Neural progenitor cell (in vitro differentiated cells): Measurements from ENCODE around the gene LY6G6F. TPM values are rescaled to one million over a fixed set of nuclear protein-coding genes. Genes with fewer than 3 reads are reported as not detected.
A peak's percentile ranks its signal among the peaks of the same experiment; 100 is the strongest.
"Not testable (repeated sequence)": the region's sequence is repeated elsewhere in the genome, so short reads cannot be mapped to it uniquely, and the experiment has no call there.

Source experiments
- DNase-seq: peaks from one replicate; pipeline ENCODE4 v3.0.0-alpha.2; 2016; ENCODE audit warnings: low spot score
- H2AFZ ChIP-seq: fragments of 200-600 bp; sonication (generic); replicated peaks from 2 replicates; pipeline ENCODE4 v1.6.1; 2016; ENCODE audit warnings: antibody characterized with exemption
- H3F3A ChIP-seq: fragments of 200-600 bp; sonication (generic); 2 replicates; pipeline ENCODE4 v1.6.1; 2016; ENCODE audit warnings: antibody characterized with exemption, low read depth
- H3K27ac ChIP-seq: fragments of 200-600 bp; sonication (generic); 2 replicates; pipeline ENCODE4 v1.5.1; 2016; ENCODE audit warnings: mild to moderate bottlenecking
- H3K27me3 ChIP-seq: fragments of 200-600 bp; sonication (generic); 2 replicates; pipeline ENCODE4 v1.6.1; 2016; ENCODE audit warnings: mild to moderate bottlenecking, moderate library complexity
- H3K36me3 ChIP-seq: fragments of 200-600 bp; sonication (generic); 2 replicates; pipeline ENCODE4 v1.5.1; 2016
- H3K4me1 ChIP-seq: fragments of 200-600 bp; sonication (generic); 2 replicates; pipeline ENCODE4 v1.6.1; 2016; ENCODE audit warnings: mixed run types
- H3K4me2 ChIP-seq: fragments of 200-600 bp; sonication (generic); 2 replicates; pipeline ENCODE4 v1.6.1; 2016
- H3K4me3 ChIP-seq: fragments of 200-600 bp; sonication (generic); 2 replicates; pipeline ENCODE4 v1.5.1; 2016
- H3K79me2 ChIP-seq: fragments of 200-600 bp; sonication (generic); 2 replicates; pipeline ENCODE4 v1.6.1; 2016; ENCODE audit warnings: low read depth
- H3K9ac ChIP-seq: fragments of 200-600 bp; sonication (generic); 2 replicates; pipeline ENCODE4 v1.6.1; 2016
- H3K9me3 ChIP-seq: fragments of 200-600 bp; sonication (generic); 2 replicates; pipeline ENCODE4 v1.5.1; 2016; ENCODE audit warnings: low read depth
- H4K20me1 ChIP-seq: fragments of 200-600 bp; sonication (generic); 2 replicates; pipeline ENCODE4 v1.6.1; 2016; ENCODE audit warnings: low read depth
- H3K27ac Mint-ChIP-seq: 3 replicates; pipeline ENCODE4 v1.8.0; 2021; ENCODE audit warnings: mixed read lengths
- H3K27me3 Mint-ChIP-seq: 2 replicates; pipeline ENCODE4 v1.8.0; 2022; ENCODE audit warnings: low read depth, mild to moderate bottlenecking, inconsistent platforms, moderate library complexity, mixed read lengths; ENCODE audit not compliant: insufficient read depth
- H3K36me3 Mint-ChIP-seq: 3 replicates; pipeline ENCODE4 v1.8.0; 2021; ENCODE audit warnings: mixed read lengths
- H3K4me1 Mint-ChIP-seq: 3 replicates; pipeline ENCODE4 v1.8.0; 2021; ENCODE audit warnings: mixed read lengths
- H3K4me3 Mint-ChIP-seq: 3 replicates; pipeline ENCODE4 v1.8.0; 2021; ENCODE audit warnings: mild to moderate bottlenecking, moderate library complexity, mixed read lengths
- H3K9me3 Mint-ChIP-seq: 3 replicates; pipeline ENCODE4 v1.8.0; 2020; ENCODE audit warnings: mixed read lengths
- EZH2 ChIP-seq: fragments of 200-600 bp; sonication (generic); IDR thresholded peaks from 2 replicates; pipeline ENCODE4 v1.6.1; 2017; ENCODE audit warnings: antibody characterized with exemption, mild to moderate bottlenecking, moderate library complexity
- EZH2phosphoT487 ChIP-seq: fragments of 200-600 bp; sonication (generic); IDR thresholded peaks from 2 replicates; pipeline ENCODE4 v1.6.1; 2017; ENCODE audit warnings: antibody characterized with exemption
- total RNA-seq: library from RNA; depleted of rRNA; stranded (reverse); fragments of >200 nt; gene quantifications from 2 replicates; pipeline ENCODE4 v1.2.3, GENCODE V29; 2015; ENCODE audit warnings: low replicate concordance
- TF ChIP-seq, protein P1 (sequence below): fragments of 200-600 bp; sonication (generic); IDR thresholded peaks from 2 replicates; pipeline ENCODE4 v1.5.1; 2017; ENCODE audit warnings: antibody characterized with exemption, mild to moderate bottlenecking

LY6G6F gene
- total RNA-seq, 1 donor from 2014 or later: not detected

DNA sequence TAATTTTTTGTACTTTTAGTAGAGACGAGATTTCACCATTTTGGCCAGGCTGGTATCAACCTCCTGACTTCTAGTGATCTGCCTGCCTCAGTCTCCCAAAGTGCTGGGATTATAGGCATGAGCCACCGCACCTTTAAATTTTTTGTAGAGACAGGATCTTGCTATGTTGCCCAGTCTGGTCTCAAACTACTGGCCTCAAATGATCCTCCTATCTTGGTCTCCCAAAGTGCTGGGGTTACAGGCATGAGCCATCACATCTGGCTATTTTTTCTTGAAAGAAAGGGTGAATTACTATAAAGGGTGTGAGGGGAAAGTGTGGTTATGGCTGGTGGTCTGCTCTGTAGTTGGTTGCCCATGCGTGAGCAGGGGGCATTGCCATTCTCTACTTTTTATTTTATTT, 1.6 kb downstream of the LY6G6F start:
- H3K9ac ChIP-seq: no peak overlapping the region
- no peak for DNase-seq
- no peak overlapping the region for H2AFZ ChIP-seq
- no peaks in the 10 kb centered on the region for H3K79me2 ChIP-seq
- Mint-ChIP-seq H3K27me3 (peaks cover 14% of the 10 kb centered on the region), H3K4me3 (no peak overlapping the region), H3K9me3 (no peaks in the 10 kb centered on the region), H3K27ac (no peak overlapping the region), H3K4me1 (peaks cover 25% of the 10 kb centered on the region), H3K36me3 (no peaks in the 10 kb centered on the region)
- H3K4me3 ChIP-seq: no peak overlapping the region
- no peak overlapping the region for H3K27ac ChIP-seq
- H3K36me3 ChIP-seq: no peaks in the 10 kb centered on the region
- H3F3A ChIP-seq: peaks cover 1% of the 10 kb centered on the region
- no peaks in the 10 kb centered on the region for H4K20me1 ChIP-seq
- no peaks in the 10 kb centered on the region for H3K27me3 ChIP-seq
- H3K9me3 ChIP-seq: no peaks in the 10 kb centered on the region
- H3K4me1 ChIP-seq: peaks cover 3% of the 10 kb centered on the region
- no peak overlapping the region for H3K4me2 ChIP-seq
- TF ChIP-seq EZH2phosphoT487 (no peak), EZH2 (no peak)
- TF ChIP-seq, protein P1, sequence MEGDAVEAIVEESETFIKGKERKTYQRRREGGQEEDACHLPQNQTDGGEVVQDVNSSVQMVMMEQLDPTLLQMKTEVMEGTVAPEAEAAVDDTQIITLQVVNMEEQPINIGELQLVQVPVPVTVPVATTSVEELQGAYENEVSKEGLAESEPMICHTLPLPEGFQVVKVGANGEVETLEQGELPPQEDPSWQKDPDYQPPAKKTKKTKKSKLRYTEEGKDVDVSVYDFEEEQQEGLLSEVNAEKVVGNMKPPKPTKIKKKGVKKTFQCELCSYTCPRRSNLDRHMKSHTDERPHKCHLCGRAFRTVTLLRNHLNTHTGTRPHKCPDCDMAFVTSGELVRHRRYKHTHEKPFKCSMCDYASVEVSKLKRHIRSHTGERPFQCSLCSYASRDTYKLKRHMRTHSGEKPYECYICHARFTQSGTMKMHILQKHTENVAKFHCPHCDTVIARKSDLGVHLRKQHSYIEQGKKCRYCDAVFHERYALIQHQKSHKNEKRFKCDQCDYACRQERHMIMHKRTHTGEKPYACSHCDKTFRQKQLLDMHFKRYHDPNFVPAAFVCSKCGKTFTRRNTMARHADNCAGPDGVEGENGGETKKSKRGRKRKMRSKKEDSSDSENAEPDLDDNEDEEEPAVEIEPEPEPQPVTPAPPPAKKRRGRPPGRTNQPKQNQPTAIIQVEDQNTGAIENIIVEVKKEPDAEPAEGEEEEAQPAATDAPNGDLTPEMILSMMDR: no peak

DNA sequence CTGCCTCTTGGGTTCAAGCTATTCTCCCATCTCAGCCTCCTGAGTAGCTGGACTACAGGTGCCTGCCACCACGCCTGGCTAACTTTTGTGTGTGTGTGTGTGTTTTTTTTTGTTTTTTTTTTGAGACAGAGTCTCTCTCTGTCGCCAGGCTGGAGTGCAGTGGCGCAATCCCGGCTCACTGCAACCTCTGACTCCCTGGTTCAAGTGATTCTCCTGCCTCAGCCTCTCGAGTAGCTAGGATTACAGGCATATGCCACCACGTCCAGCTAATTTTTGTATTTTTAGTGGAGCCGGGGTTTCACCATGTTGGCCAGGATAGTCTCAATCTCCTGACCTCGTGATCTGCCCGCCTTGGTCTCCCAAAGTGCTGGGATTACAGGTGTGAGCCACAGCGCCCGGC, 2.5 kb downstream of the LY6G6F start:
- Histone ChIP-seq H3F3A (peaks cover 11% of the 10 kb centered on the region), H3K4me1 (peaks cover 12% of the 10 kb centered on the region)
- H3K9me3 ChIP-seq, H2AFZ ChIP-seq, H3K4me3 ChIP-seq, H3K9me3 Mint-ChIP-seq, H3K9ac ChIP-seq, H3K27ac ChIP-seq, H3K27me3 ChIP-seq, H3K4me3 Mint-ChIP-seq, H3K79me2 ChIP-seq, H3K4me2 ChIP-seq, H3K27ac Mint-ChIP-seq, H3K36me3 Mint-ChIP-seq, DNase-seq, H4K20me1 ChIP-seq, H3K36me3 ChIP-seq: not testable (repeated sequence)
- Mint-ChIP-seq H3K27me3 (peaks cover 17% of the 10 kb centered on the region), H3K4me1 (peaks cover 32% of the 10 kb centered on the region)

DNA sequence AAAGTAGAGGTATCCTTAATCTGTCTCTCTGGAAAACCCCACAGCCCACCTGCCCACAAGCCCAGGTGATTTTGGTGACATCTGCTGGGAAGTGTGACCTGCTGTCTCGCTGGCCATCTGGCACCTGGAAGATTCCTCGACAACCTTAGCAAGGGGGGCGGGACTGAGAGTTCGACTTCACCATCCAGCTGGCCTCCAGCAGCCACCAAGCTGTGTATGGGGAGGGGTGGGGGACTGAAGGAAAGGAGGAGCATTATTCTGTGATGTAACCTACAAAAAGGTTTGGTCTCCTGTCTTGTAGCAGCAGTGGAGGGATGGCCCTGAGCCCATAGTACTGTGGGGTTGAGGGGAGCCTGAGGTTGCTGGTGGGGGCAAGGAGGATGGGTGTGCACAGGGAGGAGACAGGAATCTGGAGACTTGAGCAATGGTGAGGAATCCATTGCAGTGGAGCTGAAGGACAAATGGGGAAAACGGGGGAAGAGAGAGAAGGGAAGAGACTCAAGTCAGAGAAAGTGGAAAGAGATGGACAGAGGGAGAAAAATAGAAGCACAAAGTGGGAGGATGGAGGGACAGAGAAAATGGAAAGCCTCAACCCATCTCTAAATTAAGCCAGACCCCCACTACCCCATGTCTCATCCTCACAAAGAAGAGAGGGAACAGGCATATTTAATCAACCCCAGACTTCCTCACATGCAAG, 4.0 kb downstream of the LY6G6F start:
- H3K9me3 Mint-ChIP-seq: no peaks in the 10 kb centered on the region
- no peak overlapping the region for H3K27ac ChIP-seq
- no peaks in the 10 kb centered on the region for H3K36me3 ChIP-seq
- no peak overlapping the region for H3K4me3 ChIP-seq
- no peaks in the 10 kb centered on the region for H3K27me3 ChIP-seq
- H3F3A ChIP-seq: peaks cover 21% of the 10 kb centered on the region
- peaks cover 19% of the 10 kb centered on the region for H3K27me3 Mint-ChIP-seq
- H3K4me1 ChIP-seq: peaks cover 25% of the 10 kb centered on the region
- peaks cover 43% of the 10 kb centered on the region for H3K4me1 Mint-ChIP-seq
- H3K4me2 ChIP-seq: no peak overlapping the region
- H3K27ac Mint-ChIP-seq: peak overlapping the region; percentile 4
- no peaks in the 10 kb centered on the region for H3K36me3 Mint-ChIP-seq
- TF ChIP-seq EZH2phosphoT487: no peak
- TF ChIP-seq EZH2: no peak
- TF ChIP-seq, protein P1: no peak
- no peak overlapping the region for H3K9ac ChIP-seq
- no peaks in the 10 kb centered on the region for H3K79me2 ChIP-seq
- no peak overlapping the region for H2AFZ ChIP-seq
- no peak for DNase-seq
- H3K4me3 Mint-ChIP-seq: peak overlapping the region; percentile 5
- no peaks in the 10 kb centered on the region for H3K9me3 ChIP-seq
- no peaks in the 10 kb centered on the region for H4K20me1 ChIP-seq

DNA sequence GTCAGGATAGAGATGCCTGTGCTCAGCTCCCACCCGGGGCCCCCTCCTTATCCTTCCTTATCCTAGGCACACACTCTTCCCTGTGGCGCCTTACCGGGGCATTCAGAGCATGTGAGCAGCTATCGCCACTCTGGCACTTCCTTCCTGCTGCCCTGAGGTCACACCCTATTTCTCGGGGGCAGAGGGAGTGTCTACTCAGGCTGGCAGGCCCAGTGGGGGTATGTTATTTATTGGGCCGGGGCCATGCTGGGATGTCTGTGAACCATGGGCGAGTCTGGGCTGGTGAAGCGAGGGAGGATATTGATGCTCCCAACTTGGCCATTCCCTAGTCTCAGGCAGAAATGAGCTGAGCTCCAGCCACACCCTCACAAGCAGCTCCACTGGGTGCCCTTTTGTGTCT, 4.6 kb downstream of the LY6G6F start:
- TF ChIP-seq, protein P1: no peak
- TF ChIP-seq EZH2phosphoT487 (no peak), EZH2 (no peak)
- Mint-ChIP-seq H3K27ac (no peak overlapping the region), H3K36me3 (no peaks in the 10 kb centered on the region), H3K27me3 (peaks cover 19% of the 10 kb centered on the region), H3K4me3 (peak overlapping the region; percentile 75), H3K4me1 (peaks cover 44% of the 10 kb centered on the region), H3K9me3 (no peaks in the 10 kb centered on the region)
- Histone ChIP-seq H3K9ac (no peak overlapping the region), H3K27me3 (no peaks in the 10 kb centered on the region), H3K36me3 (no peaks in the 10 kb centered on the region), H3K27ac (no peak overlapping the region), H3K4me2 (no peak overlapping the region), H4K20me1 (no peaks in the 10 kb centered on the region), H3K4me3 (no peak overlapping the region), H3K79me2 (no peaks in the 10 kb centered on the region), H2AFZ (no peak overlapping the region), H3K9me3 (no peaks in the 10 kb centered on the region), H3K4me1 (peaks cover 25% of the 10 kb centered on the region), H3F3A (peaks cover 21% of the 10 kb centered on the region)
- DNase-seq: no peak
